Bone marrow (tissue), 2 donors: Measurements from ENCODE around the gene NSG2.
A peak's percentile ranks its signal among the peaks of the same experiment; 100 is the strongest.
"Not testable (repeated sequence)": the region's sequence is repeated elsewhere in the genome, so short reads cannot be mapped to it uniquely, and the experiment has no call there.

Experiments used
- DNase-seq, 2 donors: peaks; one replicate each; lab custom pipeline; 2025; lab: John Stamatoyannopoulos, UW

Gene NSG2

DNA sequence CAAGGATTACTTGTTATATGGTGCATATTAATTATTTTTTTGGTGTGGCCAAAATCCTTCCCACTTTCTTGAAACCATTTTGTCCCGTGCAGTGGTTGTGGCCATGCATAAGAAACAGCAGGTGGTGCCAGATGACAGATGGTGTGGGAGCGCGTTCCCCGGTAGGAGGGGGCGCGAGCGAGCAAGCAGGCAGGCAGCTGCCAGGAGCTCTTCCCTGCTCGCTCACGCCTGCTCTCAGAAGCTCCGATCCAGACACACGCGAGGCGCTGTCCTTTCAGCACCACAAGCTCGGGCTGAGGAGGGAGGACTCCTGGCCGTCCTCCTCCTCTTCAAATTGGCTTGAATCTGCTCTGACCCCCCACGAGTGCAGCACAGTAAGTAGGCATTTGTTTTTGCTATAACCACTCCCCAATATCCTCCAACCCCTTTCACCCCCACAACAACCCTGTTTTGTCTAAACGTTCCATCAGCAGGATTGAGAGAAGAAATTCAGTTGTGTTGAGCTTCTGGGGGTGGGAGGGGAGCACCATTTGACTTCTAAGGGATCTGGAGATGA is at the start of gene NSG2:
Gene NSG2 (plus strand): TSS at position 237 of the 556 bp plus-strand sequence. CDS start 1,050 bp downstream, outside the sequence.
- DNase-seq: peak in 1 of 2 donors; percentile 31

- DNase-seq: no peak
Observed at GRCh38 chr5:173997331-173997730, 48.2 kb upstream of the NSG2 start.

DNA sequence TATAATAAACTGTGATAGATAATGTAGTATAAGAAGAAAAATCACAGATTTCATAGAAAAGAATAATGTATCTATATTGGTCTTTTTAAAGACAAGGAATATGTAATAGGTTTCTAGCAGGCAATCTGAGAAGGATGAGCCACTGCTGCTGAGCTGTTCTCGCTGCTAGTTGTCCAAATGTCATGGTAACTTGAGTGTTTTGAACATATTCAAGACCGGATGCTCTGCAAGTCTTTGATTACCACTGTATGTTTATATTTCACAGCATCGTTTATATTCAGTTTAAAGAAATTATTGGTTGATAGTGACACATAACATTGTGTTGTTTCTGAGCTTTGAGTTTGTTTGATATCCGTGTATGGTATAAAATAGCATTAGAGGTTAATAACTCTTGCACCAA is 47.0 kb upstream of the NSG2 start:
- DNase-seq: no peak

DNA sequence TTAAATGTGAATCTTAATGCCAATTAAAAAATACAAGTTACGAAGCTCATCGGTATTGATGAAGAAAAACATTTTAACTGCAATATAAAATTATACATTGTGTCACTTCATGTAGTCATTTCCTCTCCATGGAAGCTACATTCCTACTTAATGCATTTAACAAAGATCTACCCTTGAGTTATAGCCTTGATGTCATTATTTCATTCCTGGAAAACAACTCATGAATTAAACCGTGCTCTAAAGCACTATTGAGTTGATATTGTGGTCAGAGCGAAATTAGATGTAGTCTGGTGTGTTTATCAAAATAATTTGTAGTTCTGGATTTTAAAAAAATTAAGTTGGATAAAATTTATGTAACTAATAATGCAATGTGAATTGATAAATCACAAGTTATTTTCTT is 45.4 kb upstream of the NSG2 start:
- no peak for DNase-seq

DNA sequence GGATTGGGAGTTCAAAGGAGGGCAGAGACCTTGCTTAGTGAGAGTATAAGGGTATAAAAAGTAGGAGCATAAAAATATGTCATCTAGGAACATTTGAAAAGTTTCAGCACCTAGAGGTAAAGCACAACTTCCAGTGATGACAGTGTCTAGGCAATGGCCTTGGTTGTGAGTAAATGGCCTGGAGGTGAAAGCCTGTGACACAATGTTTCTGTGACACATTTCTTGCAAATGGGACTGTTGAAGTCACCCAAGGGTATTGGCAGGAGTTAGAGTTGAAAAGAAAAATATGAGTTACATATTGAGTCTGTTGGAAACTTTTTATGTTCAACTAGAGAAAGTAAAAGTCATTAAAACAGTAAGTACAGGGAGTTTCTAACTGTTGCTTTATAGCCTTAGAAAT is 41.7 kb upstream of the NSG2 start:
- no peak for DNase-seq

DNA sequence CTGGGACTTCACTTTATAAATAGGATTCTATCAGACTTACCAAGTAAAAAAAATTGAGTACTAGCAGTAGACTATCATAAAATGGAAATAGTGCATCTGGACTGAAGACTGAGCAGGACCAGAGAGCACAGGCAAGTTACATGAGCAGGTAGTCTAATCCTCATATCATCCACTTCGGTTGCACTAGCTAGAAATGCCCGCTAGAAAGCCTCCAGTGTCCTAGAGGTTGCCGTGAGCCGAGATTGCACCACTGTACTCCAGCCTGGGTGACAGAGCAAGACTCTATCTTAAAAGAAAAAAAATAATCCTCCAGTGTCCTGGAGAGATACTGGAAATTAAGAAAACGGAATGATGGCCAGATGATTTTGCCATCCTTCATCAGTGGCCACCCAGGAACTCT is 36.6 kb upstream of the NSG2 start:
- no peak for DNase-seq

DNA sequence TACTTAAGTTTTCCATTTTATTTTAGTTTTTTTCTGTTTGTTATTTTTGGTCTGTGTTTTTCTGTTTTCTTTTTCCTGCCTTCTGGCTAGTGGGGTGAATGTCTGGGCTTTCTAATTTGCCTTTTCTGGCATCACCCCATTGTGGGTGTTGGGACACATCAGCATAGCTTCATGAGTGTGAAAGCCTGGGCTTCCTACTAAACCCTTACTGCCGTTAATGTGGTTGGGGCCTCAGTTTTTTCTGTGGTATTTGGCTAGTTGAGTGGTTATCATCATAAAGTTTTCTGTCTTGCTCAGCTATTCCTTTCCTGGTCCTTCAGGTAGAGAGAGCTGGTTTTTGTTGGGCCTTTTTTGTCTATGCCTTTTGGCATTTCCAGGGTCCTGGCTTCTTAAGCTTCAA is 35.1 kb upstream of the NSG2 start:
- no peak for DNase-seq

- no peak for DNase-seq
Observed at GRCh38 chr5:174011441-174011840, 34.1 kb upstream of the NSG2 start.

DNA sequence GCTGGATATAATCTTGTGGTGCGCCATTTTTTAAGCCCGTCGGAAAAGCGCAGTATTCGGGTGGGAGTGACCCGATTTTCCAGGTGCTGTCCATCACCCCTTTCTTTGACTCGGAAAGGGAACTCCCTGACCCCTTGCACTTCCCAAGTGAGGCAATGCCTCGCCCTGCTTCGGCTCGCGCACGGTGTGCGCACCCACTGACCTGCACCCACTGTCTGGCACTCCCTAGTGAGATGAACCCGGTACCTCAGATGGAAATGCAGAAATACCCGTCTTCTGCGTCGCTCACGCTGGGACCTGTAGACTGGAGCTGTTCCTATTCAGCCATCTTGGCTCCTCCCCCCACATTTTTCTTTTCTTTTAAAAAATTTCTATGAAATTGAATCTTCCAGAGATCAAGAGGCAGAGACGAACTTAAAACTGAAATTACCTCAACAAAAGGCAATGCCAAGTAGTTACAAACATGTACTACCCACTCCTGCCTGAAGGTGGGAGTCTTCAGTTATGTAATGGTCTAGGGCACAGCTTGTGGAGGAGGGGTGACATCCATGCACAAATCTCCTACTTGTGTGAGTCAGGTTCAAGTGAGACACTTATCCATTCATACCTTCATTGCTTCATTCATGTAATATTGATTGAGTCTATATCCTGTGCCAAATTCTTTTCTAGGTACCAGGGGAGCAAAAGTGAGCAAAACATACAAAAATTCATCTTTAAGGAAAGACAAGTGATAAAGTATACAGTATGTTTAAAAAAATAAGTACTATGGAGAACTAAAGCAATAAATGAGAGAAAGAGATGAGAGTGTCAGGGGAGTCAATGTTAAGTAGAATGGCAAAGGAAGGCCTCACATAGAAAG is 25.2 kb upstream of the NSG2 start:
- not testable (repeated sequence) for DNase-seq

DNA sequence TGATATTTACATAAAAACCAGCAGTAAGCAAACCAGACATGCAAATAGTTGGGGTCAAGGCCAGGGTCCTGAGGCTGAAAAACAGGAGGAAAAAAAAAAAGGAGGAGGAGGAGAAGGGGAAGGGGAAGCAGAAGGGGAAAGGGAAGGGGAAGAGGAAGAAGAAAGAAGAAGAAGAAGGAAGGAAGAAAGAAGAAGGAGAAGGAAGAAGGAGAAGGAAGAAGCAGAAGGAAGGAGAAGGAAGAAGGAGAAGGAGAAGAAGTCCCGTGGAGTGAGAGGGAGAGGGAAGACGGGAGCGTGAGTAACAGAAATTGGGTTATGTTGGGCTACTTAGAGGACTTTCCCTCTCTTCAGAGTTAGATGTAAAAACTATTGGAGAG is 24.6 kb upstream of the NSG2 start:
- no peak for DNase-seq

DNA sequence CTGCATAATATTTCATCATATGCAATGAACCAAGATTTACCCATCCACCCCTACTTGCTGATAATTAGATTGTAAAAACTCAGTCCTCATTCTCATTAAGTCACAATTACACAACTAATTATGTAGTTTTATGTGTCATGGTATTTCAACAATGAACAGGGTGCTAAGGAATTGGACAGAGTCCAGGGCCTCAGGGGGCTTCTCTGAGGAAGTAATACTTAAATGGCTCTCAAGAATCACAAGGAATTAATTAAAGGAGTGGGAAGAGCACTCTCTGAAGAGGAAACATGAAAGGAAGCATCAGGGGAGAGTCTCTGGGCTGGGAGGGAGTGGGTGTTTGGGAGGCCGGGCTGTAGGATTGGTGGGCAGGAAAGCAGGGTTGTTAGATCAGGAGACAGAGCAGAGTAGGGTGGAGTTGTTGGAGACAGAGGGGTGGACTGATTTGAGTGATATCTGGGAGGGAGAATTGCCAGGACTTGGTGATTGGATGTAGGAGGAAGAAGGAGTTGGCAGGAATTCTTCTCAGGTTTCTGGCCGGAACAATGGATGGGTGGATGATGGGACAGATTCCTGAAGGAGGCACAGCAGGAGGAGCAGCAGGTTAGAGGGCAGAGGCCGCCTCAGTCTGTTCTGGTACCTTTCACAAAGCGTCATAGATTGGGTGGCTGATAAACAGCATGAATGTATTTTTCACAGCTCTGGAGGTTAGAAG is 23.0 kb upstream of the NSG2 start:
- DNase-seq: no peak

DNA sequence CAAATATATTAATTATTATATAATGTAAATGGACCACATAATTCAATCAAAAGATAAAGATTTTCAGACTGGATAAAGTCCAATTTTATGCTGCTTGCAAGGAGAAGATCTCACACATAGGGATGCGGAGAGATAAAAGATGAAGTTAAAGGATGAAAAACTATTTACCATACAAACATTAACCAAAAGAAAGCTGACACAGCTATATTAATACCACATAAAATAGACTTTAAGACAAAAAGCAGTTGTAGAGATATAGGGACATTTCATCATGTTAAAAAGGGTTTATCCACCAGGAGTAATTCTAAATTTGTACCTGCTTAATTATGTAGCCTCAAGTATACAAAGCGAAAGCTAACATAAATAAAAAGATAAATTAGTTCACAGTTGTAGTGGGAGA is 15.2 kb upstream of the NSG2 start:
- DNase-seq: no peak

- no peak for DNase-seq
Observed at GRCh38 chr5:174044466-174045254, 846 bp upstream of the NSG2 start.

GRCh38 chr5:174046558-174046957 is 1.1 kb downstream of the NSG2 start:
- no peak for DNase-seq

DNA sequence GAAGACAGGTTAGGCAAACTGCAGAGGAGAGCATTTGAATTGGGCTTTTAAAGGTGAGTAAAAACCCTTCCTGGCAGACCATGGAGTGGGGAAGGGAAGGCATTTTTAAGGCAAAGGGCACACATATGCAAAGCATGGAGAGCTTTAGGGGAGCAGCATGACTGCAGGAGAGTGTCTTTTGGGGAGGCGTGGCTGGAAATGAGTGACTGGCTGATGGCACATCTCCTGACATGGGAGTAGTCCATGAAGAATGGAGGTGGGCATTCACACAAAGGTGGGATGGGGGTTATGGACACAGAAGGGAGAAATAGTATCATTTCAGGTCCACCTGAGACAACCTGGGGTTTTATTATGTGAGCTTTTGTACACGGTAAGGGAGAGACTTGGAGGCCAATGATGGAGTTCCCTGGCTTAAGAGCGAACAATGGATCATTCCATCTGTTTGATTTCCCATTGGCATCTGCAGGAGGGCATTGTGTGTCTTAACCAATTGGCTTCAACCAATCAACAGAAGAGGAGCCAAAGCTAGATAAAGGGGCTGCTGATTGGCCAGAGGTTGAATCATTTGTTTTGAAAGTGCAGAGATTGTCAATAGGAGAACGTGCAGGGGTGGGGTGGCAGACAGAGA is 2.1 kb downstream of the NSG2 start:
- no peak for DNase-seq

- DNase-seq: no peak
Observed at GRCh38 chr5:174052636-174053035, 7.1 kb downstream of the NSG2 start.

DNA sequence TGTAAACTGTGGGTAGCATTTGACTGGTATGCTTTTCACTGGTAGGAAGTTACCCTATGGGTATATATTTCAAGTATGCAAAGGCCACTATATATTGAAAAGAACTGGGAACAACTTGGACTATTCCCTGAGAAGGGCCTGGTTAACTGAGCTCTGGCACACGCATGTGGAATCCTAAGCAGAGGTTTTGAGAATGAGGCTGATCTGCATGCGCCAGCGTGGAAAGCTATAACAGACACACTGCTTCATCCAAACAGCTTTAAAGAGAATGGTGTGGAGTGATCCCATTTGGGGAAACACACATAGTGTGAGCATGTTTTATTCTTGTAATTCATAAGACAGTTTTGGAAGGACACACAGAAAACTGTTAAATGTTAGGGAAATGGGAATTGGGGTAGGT is 8.4 kb downstream of the NSG2 start:
- DNase-seq: no peak

DNA sequence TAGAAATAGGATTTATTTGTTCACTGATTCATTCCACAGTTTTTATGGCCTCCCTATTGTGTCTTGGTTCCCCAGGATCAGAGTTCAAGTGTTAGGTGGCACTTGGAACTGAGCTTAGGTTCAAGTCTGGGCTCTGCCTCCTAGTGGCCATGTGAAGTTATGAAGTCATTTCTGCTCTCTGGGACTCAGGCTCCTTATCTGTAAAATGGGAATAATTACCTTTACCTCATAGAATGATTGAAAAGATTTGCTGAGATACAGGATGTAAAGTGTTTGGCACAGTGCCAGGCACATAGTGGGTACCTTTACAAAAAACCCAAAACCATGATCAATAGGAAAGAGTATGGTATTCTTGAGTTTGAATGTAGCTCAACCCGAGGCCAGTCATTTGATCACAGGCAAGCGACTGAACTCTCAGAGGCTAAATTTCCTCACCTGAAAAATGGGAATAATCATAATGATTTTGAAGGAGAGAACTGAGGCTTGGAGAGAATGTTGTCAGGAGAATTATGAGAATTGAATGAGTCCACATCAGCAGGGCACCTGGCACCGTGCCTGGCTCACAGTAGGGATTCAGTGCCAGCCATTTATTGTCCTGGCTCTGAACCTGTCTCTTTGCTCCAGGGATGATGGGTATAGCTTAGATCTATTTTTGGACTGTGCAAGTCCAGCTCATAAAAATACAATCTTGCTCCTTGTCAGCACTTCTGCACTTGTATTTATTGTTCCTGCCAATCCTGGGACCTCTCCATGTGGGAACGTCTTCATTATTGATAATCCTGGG is 10.8 kb downstream of the NSG2 start:
- DNase-seq: no peak

DNA sequence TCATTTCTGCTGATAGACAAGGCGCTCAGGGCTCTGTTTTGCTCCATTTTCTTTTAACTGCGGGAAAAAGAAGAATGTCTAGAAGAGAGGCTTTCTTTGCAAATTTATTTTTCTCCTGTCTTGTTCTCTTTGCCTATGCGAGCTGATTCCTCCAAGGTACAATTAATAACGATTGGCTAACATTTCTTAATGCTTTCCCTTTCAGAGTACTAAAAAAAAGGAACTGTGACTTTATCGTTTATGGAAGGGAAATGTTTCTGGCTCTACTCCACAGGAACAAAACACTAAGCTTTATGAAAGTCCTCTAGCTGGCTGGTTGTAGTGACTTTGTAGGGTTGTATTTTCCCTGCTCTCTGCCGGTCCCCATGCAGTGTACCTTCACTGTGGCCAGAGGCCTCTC is 11.7 kb downstream of the NSG2 start:
- no peak for DNase-seq

- no peak for DNase-seq
Observed at GRCh38 chr5:174058433-174059122, 13.1 kb downstream of the NSG2 start.
